IMR-90 (cell line): ENCODE measurements around the gene HAGHL. TPM values are rescaled to one million over a fixed set of nuclear protein-coding genes. Genes with fewer than 3 reads are reported as not detected.

ENCODE experiments used
- ATAC-seq: fragments of 200-7000 bp; cut with Tn5 transposase; 2 replicates; pipeline ENCODE4 v1.9.1; 2020; ENCODE audit warnings: low read depth, mild to moderate bottlenecking, moderate library complexity
- BruUV-seq: library from RNA; stranded (reverse); fragments of 400-500 nt; replicated peaks from 2 replicates; lab custom pipeline; 2021; lab: Mats Ljungman, UMichigan
- CTCF ChIA-PET: fragments of 300-600 bp; formaldehyde crosslinking; extraction: SDS; loops from one replicate; lab custom pipeline; 2021; ENCODE audit warnings: antibody characterized with exemption; lab: Yijun Ruan, JAX
- POLR2A ChIA-PET: fragments of 300-600 bp; sonication (Branson Sonifier 250); formaldehyde crosslinking; loops from one replicate; lab custom pipeline; 2022; ENCODE audit warnings: antibody characterized with exemption; ENCODE audit not compliant: unreplicated experiment; lab: Charles Lee
- DNase-seq: peaks from one replicate; pipeline ENCODE4 v3.0.0; 2013
- H2AFZ ChIP-seq: replicated peaks from 2 replicates; pipeline ENCODE3; 2013; ENCODE audit warnings: low read length, mild to moderate bottlenecking; ENCODE audit not compliant: poor library complexity
- H2AK5ac ChIP-seq: 2 replicates; pipeline ENCODE4 v1.6.1; 2013; ENCODE audit warnings: low read depth, low read length, inconsistent platforms
- H2AK9ac ChIP-seq: replicated peaks from 2 replicates; pipeline ENCODE3; 2013; ENCODE audit warnings: mild to moderate bottlenecking, low read depth, low read length, moderate library complexity; ENCODE audit not compliant: poor library complexity
- H2BK120ac ChIP-seq: 2 replicates; pipeline ENCODE4 v1.6.1; 2013; ENCODE audit warnings: low read depth, low read length, inconsistent platforms
- H2BK15ac ChIP-seq: 3 replicates; pipeline ENCODE4 v1.6.1; 2013; ENCODE audit warnings: low read depth, low read length, inconsistent platforms
- H2BK20ac ChIP-seq: 2 replicates; pipeline ENCODE4 v1.6.1; 2013; ENCODE audit warnings: low read depth, mild to moderate bottlenecking, inconsistent platforms, low read length, moderate library complexity
- H2BK5ac ChIP-seq: 2 replicates; pipeline ENCODE4 v1.6.1; 2013; ENCODE audit warnings: mild to moderate bottlenecking, low read depth, low read length, inconsistent platforms; ENCODE audit not compliant: poor library complexity, severe bottlenecking
- H3K14ac ChIP-seq: replicated peaks from 2 replicates; pipeline ENCODE4 v1.6.1; 2013; ENCODE audit warnings: low read depth, low read length, inconsistent platforms
- H3K18ac ChIP-seq: 2 replicates; pipeline ENCODE4 v1.6.1; 2013; ENCODE audit warnings: low read depth, low read length, control low read depth
- H3K23ac ChIP-seq: 2 replicates; pipeline ENCODE4 v1.6.1; 2013; ENCODE audit warnings: low read depth, low read length, inconsistent platforms
- H3K27ac ChIP-seq: 2 replicates; pipeline ENCODE4 v1.5.1; 2013; ENCODE audit warnings: mild to moderate bottlenecking, control low read depth, low read length; ENCODE audit not compliant: insufficient read depth
- H3K27me3 ChIP-seq: 2 replicates; pipeline ENCODE4 v1.6.1; 2013; ENCODE audit warnings: low read length; ENCODE audit not compliant: control insufficient read depth, insufficient read depth
- H3K36me3 ChIP-seq: 2 replicates; pipeline ENCODE4 v1.6.1; 2013; ENCODE audit warnings: low read length, mixed read lengths; ENCODE audit not compliant: control insufficient read depth, insufficient read depth
- H3K4ac ChIP-seq: 2 replicates; pipeline ENCODE4 v1.6.1; 2013; ENCODE audit warnings: low read depth, low read length, inconsistent platforms
- H3K4me1 ChIP-seq: 2 replicates; pipeline ENCODE4 v1.6.1; 2013; ENCODE audit warnings: low read length, mixed read lengths; ENCODE audit not compliant: control insufficient read depth, insufficient read depth
- H3K4me2 ChIP-seq: 2 replicates; pipeline ENCODE4 v1.6.1; 2013; ENCODE audit warnings: low read depth, mild to moderate bottlenecking, control low read depth, low read length, moderate library complexity
- H3K4me3 ChIP-seq: 2 replicates; pipeline ENCODE4 v1.5.1; 2013; ENCODE audit warnings: low read depth, mild to moderate bottlenecking, control low read depth, low read length, moderate library complexity; ENCODE audit not compliant: insufficient read depth
- H3K56ac ChIP-seq: 2 replicates; pipeline ENCODE4 v1.6.1; 2013; ENCODE audit warnings: low read length, inconsistent platforms; ENCODE audit not compliant: insufficient read depth; ENCODE audit errors: extremely low read depth
- H3K79me1 ChIP-seq, 2 experiments: 2 replicates each; pipeline ENCODE4 v1.6.1; 2013; ENCODE audit warnings: low read length in 2 of 2, inconsistent platforms in 1 of 2, low read depth in 1 of 2
- H3K9ac ChIP-seq: 2 replicates; pipeline ENCODE4 v1.6.1; 2013; ENCODE audit warnings: low read depth, low read length, control low read depth
- H3K9me1 ChIP-seq: 2 replicates; pipeline ENCODE4 v1.6.1; 2013; ENCODE audit warnings: low read length, inconsistent platforms; ENCODE audit not compliant: insufficient read depth
- H3K9me3 ChIP-seq: 2 replicates; pipeline ENCODE4 v1.6.1; 2013; ENCODE audit warnings: low read length; ENCODE audit not compliant: control insufficient read depth, insufficient read depth
- H4K20me1 ChIP-seq: 2 replicates; pipeline ENCODE4 v1.6.1; 2013; ENCODE audit warnings: low read length, inconsistent platforms; ENCODE audit not compliant: insufficient read depth
- H4K5ac ChIP-seq: 2 replicates; pipeline ENCODE4 v1.6.1; 2013; ENCODE audit warnings: mild to moderate bottlenecking, low read depth, low read length, control low read depth
- H4K8ac ChIP-seq, 2 experiments: 2 replicates each; pipeline ENCODE4 v1.6.1; 2013; ENCODE audit warnings: low read depth in 2 of 2, low read length in 2 of 2, control low read depth in 1 of 2, inconsistent platforms in 1 of 2
- H4K91ac ChIP-seq: 2 replicates; pipeline ENCODE4 v1.6.1; 2013; ENCODE audit warnings: low read depth, low read length, inconsistent platforms; ENCODE audit not compliant: insufficient read depth
- CEBPB ChIP-seq: IDR thresholded peaks from 2 replicates; pipeline ENCODE4 v1.6.1; 2012; ENCODE audit warnings: low read depth, low read length, improper control_type of control experiment
- CHD1 ChIP-seq: IDR thresholded peaks from 2 replicates; pipeline ENCODE4 v1.6.1; 2012; ENCODE audit warnings: low read depth, low read length, improper control_type of control experiment
- CTCF ChIP-seq: conservative IDR thresholded peaks from 2 replicates; pipeline ENCODE4 v1.5.1; 2012; ENCODE audit warnings: mild to moderate bottlenecking, low read depth, low read length, improper control_type of control experiment
- ELK1 ChIP-seq: fragments of 150-350 bp; IDR thresholded peaks from 2 replicates; pipeline ENCODE4 v1.6.1; 2016; ENCODE audit warnings: low read depth, mild to moderate bottlenecking, low read length, moderate library complexity, borderline replicate concordance
- FOS ChIP-seq: fragments of 150-350 bp; IDR thresholded peaks from 2 replicates; pipeline ENCODE4 v1.6.1; 2016; ENCODE audit warnings: low read depth, low read length
- MAZ ChIP-seq: IDR thresholded peaks from 2 replicates; pipeline ENCODE4 v1.6.1; 2012; ENCODE audit warnings: low read depth, mild to moderate bottlenecking, low read length, improper control_type of control experiment, moderate library complexity, borderline replicate concordance
- MXI1 ChIP-seq: IDR thresholded peaks from 2 replicates; pipeline ENCODE4 v1.6.1; 2012; ENCODE audit warnings: low read depth, mild to moderate bottlenecking, low read length, moderate library complexity, borderline replicate concordance
- NFE2L2 ChIP-seq: fragments of 150-350 bp; IDR thresholded peaks from 2 replicates; pipeline ENCODE4 v1.6.1; 2016; ENCODE audit warnings: low read depth, mild to moderate bottlenecking, low read length
- RCOR1 ChIP-seq: IDR thresholded peaks from 2 replicates; pipeline ENCODE4 v1.6.1; 2012; ENCODE audit warnings: mild to moderate bottlenecking, low read length, improper control_type of control experiment; ENCODE audit not compliant: insufficient replicate concordance
- SMC3 ChIP-seq: fragments of 150-350 bp; IDR thresholded peaks from 2 replicates; pipeline ENCODE4 v1.6.1; 2016; ENCODE audit warnings: low read depth, mild to moderate bottlenecking, antibody characterized with exemption, low read length, moderate library complexity
- USF2 ChIP-seq: fragments of 150-350 bp; IDR thresholded peaks from 2 replicates; pipeline ENCODE4 v1.6.1; 2017; ENCODE audit warnings: mild to moderate bottlenecking, antibody characterized with exemption, low read length, low read depth
- WGBS, 2 experiments: methylation state at CpG; one replicate each; pipeline versions ENCODE4 v1.1.5 to v1.1.7; 2013; ENCODE audit warnings: missing lambda C conversion rate in 2 of 2; ENCODE audit not compliant: insufficient read length in 1 of 2; ENCODE audit errors: extremely low coverage in 2 of 2; 5-methylcytosine and 5-hydroxymethylcytosine counted together
- dilution Hi-C: fragments of 300-500 bp; cut with HindIII; formaldehyde crosslinking; loops from one replicate; pipeline ENCODE4 v1.14.3; 2018; ENCODE audit warnings: low sequenced_read_pairs; ENCODE audit not compliant: unreplicated experiment
- in situ Hi-C: fragments of 300-500 bp; cut with MboI; formaldehyde crosslinking; loops from 3 replicates; pipeline ENCODE4 v1.14.3; 2019; ENCODE audit warnings: low sequenced_read_pairs, inconsistent platforms, mixed read lengths
- intact Hi-C: fragments of 100-400 bp; cut with micrococcal nuclease; formaldehyde crosslinking; loops from 2 replicates; pipeline ENCODE4 v1.10.0; 2022
- polyA plus RNA-seq, 3 experiments: library from polyadenylated mRNA; depleted of rRNA; stranded (reverse); fragments of >200 nt; gene quantifications; 2 replicates each; pipeline ENCODE4 v1.2.3, GENCODE V29; 2012; ENCODE audit warnings: low replicate concordance in 1 of 3
- total RNA-seq: library from RNA; depleted of rRNA; stranded (reverse); fragments of >200 nt; gene quantifications from 2 replicates; pipeline ENCODE4 v1.2.3, GENCODE V29; 2012

The HAGHL gene
- total and polyA plus RNA-seq, 2 of the 4 experiments (the other 2 are of a cell fraction) = 3.0 to 12.5 TPM

DNA sequence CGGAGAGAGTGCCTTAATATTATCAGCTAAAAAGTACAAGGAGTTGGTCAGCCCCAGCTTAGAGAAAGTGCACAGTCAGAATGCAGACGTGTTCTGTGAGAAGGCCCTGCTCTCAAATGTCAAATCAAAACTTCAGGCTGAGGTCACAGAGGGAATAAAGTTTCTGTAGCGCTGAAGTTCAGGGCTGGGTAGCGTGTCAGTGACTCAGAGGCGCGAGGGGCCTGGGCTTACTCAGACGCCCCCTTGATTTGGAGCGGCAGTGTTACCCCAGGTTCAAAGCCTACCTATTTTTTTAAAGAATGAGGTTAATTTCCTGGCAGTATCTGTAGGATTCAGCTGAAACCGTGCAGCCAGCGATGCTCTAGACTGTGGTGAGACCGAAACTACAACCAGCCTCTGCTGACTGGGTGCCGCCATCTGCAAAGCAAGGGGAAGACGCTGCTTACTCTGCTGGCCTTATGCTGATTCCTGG, 9.1 kb downstream of the HAGHL start:
- Histone ChIP-seq H2AK5ac (no peak overlapping the region), H3K9me3 (no peaks in the 10 kb centered on the region), H3K79me1 (peaks cover 7 to 19% of the 10 kb centered on the region in 2 experiments), H3K18ac (no peak overlapping the region), H3K56ac (no peak overlapping the region), H3K27me3 (no peaks in the 10 kb centered on the region), H3K9me1 (peaks cover 4% of the 10 kb centered on the region; the same call in 1 of the 2 replicates), H3K4me3 (no peak overlapping the region), H3K14ac (no peak overlapping the region), H4K5ac (no peak overlapping the region), H4K20me1 (peaks cover 5% of the 10 kb centered on the region; the same call in 1 of the 2 replicates), H3K27ac (no peak overlapping the region), H2BK5ac (no peak overlapping the region), H3K4me1 (peaks cover 5% of the 10 kb centered on the region; the same call in 1 of the 2 replicates), H3K36me3 (peaks cover 49% of the 10 kb centered on the region), H4K91ac (no peak overlapping the region), H2AFZ (no peak overlapping the region), H3K23ac (no peak overlapping the region), H2BK120ac (no peak overlapping the region), H3K4ac (no peak overlapping the region), H3K9ac (no peak overlapping the region), H3K4me2 (no peak overlapping the region), H2BK20ac (no peak overlapping the region), H4K8ac (no peak overlapping the region), H2AK9ac (no peak overlapping the region), H2BK15ac (no peak overlapping the region)
- ChIA-PET POLR2A (no interaction called here), CTCF (no interaction called here)
- BruUV-seq = no TSS peak
- DNase-seq (no peak), ATAC-seq (no peak)
- TF ChIP-seq CEBPB = no peak
- TF ChIP-seq MXI1 = no peak
- no peak for TF ChIP-seq FOS
- TF ChIP-seq NFE2L2 = no peak
- no peak for TF ChIP-seq ELK1
- TF ChIP-seq USF2 = no peak
- no peak for TF ChIP-seq CTCF
- no peak for TF ChIP-seq CHD1
- TF ChIP-seq RCOR1 = no peak
- no peak for TF ChIP-seq SMC3
- no peak for TF ChIP-seq MAZ
- WGBS, 2 experiments = 100% methylated on average over 5 of the region's 13 CpGs; no CpG with 5 or more reads in 1 of the 2 experiments
- intact Hi-C loops (no loop called here), dilution Hi-C loops (no loop called here), in situ Hi-C loops (no loop called here)
